Body of pancreas (tissue), 4 donors: ENCODE measurements around the gene HOXC10. TPM values are rescaled to one million over a fixed set of nuclear protein-coding genes. Genes with fewer than 3 reads are reported as not detected.

Experiments
- ATAC-seq: fragments of 150-250 bp; one replicate; pipeline ENCODE4 v1.9.1; 2016
- DNase-seq, 4 donors: peaks; one replicate each; pipeline ENCODE4 v3.0.0-alpha.2; 2019
- H3K27ac ChIP-seq, 4 donors: fragments of 200-600 bp; sonication (generic); 1 replicate in 3 of 4; 2 replicates in 1 of 4; pipeline versions ENCODE4 v1.5.1 to v1.6.1; 2016 to 2019; ENCODE audit warnings: mild to moderate bottlenecking in 1 of 4, mixed read lengths in 1 of 4, moderate library complexity in 1 of 4
- H3K27me3 ChIP-seq, 2 donors: fragments of 200-600 bp; sonication (generic); one replicate each; pipeline ENCODE4 v1.6.0; 2016; ENCODE audit warnings: mild to moderate bottlenecking in 1 of 2
- H3K36me3 ChIP-seq, 2 donors: fragments of 200-600 bp; sonication (generic); replicated peaks in 1 of 2; 2 replicates each; pipeline ENCODE4 v1.5.1; 2016; ENCODE audit warnings: low read depth in 2 of 2; ENCODE audit not compliant: insufficient read depth in 1 of 2
- H3K4me1 ChIP-seq: fragments of 200-600 bp; sonication (generic); one replicate; pipeline ENCODE4 v1.6.0; 2016
- H3K4me3 ChIP-seq, 2 donors: fragments of 200-600 bp; sonication (generic); 1 replicate in 1 of 2; 2 replicates in 1 of 2; pipeline ENCODE4 v1.5.1; 2016 to 2019
- H3K9me3 ChIP-seq, 3 donors: fragments of 200-600 bp; sonication (generic); 1 replicate in 2 of 3; 2 replicates in 1 of 3; pipeline ENCODE4 v1.5.1; 2016
- POLR2A ChIP-seq, 3 donors: fragments of 450-650 bp; IDR thresholded peaks; one replicate each; pipeline ENCODE4 v1.6.1; 2016; ENCODE audit warnings: antibody characterized with exemption in 3 of 3, mild to moderate bottlenecking in 2 of 3
- WGBS, 2 donors: methylation state at CpG; one replicate each; pipeline ENCODE4 v1.1.5; 2017; 5-methylcytosine and 5-hydroxymethylcytosine counted together
- intact Hi-C: fragments of 100-400 bp; cut with DNase I; formaldehyde crosslinking; loops from one replicate; pipeline ENCODE4 v1.15.1; 2023
- total RNA-seq, 2 donors: library from RNA; depleted of rRNA; stranded (reverse); fragments of >200 nt; gene quantifications; one replicate each; pipeline ENCODE4 v1.1.0, GENCODE V29; 2016
- TF ChIP-seq, protein P1 (sequence below), 7 experiments: fragments of 450-650 bp in 4 of 7; fragments of 200-600 bp in 3 of 7; sonication (generic) in 3 of 7; IDR thresholded peaks; one replicate each; pipeline ENCODE4 v1.5.1; 2016 to 2019; ENCODE audit warnings: antibody characterized with exemption in 7 of 7

The HOXC10 gene
- total RNA-seq, 2 donors from 2014 or later: not detected

DNA sequence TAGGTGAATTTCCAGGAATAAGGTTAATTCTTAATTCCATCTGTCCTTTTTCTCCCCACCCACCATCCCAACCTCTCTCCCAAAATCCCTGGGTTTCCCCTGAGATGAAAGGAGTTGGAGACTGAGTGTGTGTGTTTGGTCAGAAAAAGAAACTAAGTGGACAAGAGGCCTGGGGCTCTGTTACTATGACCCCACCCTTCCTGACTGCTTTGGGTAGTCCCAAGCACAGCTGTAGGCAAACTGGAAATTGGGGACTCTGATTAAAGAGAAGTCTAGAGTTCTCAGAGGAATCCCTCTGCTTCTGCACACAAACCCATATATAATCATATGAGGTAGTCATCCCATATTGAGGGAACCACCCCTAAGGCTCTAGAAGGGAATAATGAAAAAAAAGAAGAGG lies 37.2 kb upstream of the HOXC10 start:
- intact Hi-C loops: no loop called here
- H3K4me1 ChIP-seq: peaks cover 15% of the 10 kb centered on the region
- ATAC-seq (no peak), DNase-seq (no peak)
- TF ChIP-seq, protein P1, sequence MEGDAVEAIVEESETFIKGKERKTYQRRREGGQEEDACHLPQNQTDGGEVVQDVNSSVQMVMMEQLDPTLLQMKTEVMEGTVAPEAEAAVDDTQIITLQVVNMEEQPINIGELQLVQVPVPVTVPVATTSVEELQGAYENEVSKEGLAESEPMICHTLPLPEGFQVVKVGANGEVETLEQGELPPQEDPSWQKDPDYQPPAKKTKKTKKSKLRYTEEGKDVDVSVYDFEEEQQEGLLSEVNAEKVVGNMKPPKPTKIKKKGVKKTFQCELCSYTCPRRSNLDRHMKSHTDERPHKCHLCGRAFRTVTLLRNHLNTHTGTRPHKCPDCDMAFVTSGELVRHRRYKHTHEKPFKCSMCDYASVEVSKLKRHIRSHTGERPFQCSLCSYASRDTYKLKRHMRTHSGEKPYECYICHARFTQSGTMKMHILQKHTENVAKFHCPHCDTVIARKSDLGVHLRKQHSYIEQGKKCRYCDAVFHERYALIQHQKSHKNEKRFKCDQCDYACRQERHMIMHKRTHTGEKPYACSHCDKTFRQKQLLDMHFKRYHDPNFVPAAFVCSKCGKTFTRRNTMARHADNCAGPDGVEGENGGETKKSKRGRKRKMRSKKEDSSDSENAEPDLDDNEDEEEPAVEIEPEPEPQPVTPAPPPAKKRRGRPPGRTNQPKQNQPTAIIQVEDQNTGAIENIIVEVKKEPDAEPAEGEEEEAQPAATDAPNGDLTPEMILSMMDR (IDR thresholded peaks at IDR 0.05): no peak
- no peak for TF ChIP-seq POLR2A (IDR thresholded peaks at IDR 0.05)
- no peak overlapping the region for H3K4me3 ChIP-seq
- no peaks in the 10 kb centered on the region for H3K9me3 ChIP-seq
- H3K27me3 ChIP-seq: peaks cover 3 to 32% of the 10 kb centered on the region in 2 donors
- H3K27ac ChIP-seq: no peak overlapping the region
- no peaks in the 10 kb centered on the region for H3K36me3 ChIP-seq

DNA sequence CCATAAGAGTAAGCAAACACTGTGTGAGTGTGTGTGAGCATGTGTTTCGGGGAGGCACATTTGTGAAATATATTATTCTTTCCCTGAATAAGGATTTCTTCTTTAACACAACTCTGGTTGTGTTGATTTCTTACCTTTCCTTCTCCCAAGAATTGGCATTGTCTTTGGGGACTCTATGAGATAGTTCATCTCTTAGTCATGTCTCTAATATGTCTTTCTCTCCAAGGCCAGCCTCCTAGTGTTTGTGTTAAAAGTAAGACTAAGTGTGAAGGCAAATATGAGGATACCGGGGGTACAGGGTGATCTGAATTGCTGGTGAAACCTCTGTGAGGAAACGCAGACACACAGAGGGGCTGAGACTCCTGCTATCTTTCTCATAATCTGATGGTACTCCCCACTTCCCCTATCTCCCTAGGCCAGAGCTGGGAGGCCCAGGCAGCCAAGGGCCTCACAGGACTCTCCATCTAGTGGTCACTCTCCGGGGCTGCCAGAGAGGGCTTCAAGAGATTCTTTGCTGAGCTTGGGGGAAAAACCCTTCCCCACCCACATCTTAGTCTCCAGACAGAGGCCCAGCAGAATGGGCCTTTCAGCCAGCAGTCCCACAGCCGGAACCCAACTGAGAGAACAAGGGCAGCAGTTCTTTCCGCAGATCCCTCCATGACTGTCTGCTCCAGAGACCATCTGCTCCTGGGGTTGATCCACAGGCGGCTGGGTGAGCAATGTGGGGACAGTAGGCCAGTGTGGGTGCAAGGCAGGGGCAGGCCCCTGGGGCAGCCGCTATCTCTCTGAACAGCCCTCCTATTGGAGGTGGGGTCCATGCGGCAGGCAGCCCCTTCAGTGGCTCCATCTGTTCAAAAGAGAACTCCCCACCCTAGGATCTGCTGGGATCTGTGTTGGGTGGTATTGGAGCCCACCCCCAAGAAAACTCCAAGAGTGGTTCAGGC lies 36.0 kb upstream of the HOXC10 start:
- H3K36me3 ChIP-seq: no peaks in the 10 kb centered on the region
- H3K27ac ChIP-seq: no peak overlapping the region
- intact Hi-C loops: no loop called here
- H3K9me3 ChIP-seq: no peaks in the 10 kb centered on the region
- DNase-seq (no peak), ATAC-seq (no peak)
- 40% methylated on average over 5 to 9 of the region's 9 CpGs for WGBS, 2 donors
- TF ChIP-seq, protein P1 (IDR thresholded peaks at IDR 0.05): no peak
- TF ChIP-seq POLR2A (IDR thresholded peaks at IDR 0.05): no peak
- H3K4me1 ChIP-seq: peaks cover 20% of the 10 kb centered on the region
- no peak overlapping the region for H3K4me3 ChIP-seq
- H3K27me3 ChIP-seq: peaks cover 3 to 44% of the 10 kb centered on the region in 2 donors

DNA sequence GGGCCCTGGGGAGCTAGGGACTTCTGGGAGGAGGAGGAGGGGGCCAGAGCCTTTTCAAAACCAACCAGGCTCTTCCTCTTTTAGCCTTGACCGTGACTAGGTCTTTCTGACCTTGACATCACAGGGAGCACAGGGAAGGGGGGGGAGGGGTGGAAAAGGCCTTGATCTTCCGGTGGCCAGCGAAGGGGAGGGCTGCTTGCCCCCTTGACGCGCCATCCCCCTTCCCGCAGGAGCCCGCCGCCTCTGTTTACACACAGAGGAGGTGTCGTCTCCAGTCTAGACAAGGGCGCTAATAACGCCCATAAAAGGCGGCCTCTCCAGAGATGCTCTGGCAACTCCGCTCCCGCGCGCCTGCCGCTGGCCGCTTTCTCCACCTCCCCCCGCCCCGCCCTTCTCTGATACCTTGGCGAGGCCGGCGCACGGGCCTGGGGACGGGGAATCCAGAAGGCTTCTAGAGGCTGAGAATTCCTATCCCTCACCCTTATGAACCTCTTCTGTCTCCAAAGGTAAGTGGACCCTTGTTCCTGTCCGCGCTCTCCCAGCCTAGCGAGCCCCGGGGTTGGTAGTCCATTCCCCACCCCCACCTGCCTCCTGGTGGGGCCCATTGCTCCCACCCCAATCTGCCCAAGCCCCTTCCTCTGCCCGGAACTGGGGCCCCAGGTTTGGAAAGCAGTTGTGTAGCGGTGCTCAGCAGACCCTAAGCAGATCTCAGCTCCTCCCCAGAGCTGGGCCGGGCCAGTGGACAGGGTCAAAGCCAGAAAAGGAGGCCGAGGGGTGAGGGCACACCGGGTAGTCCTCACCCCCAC lies 35.1 kb upstream of the HOXC10 start:
- H3K36me3 ChIP-seq: no peaks in the 10 kb centered on the region
- ATAC-seq (no peak), DNase-seq (no peak)
- H3K27me3 ChIP-seq: peaks cover 3 to 53% of the 10 kb centered on the region in 2 donors
- WGBS, 2 donors: 3% methylated on average over 32 to 33 of the region's 34 CpGs
- H3K9me3 ChIP-seq: no peaks in the 10 kb centered on the region
- peaks cover 22% of the 10 kb centered on the region for H3K4me1 ChIP-seq
- no peak overlapping the region for H3K4me3 ChIP-seq
- H3K27ac ChIP-seq: no peak overlapping the region
- TF ChIP-seq, protein P1 (IDR thresholded peaks at IDR 0.05): no peak
- TF ChIP-seq POLR2A (IDR thresholded peaks at IDR 0.05): no peak
- intact Hi-C loops: no loop called here

DNA sequence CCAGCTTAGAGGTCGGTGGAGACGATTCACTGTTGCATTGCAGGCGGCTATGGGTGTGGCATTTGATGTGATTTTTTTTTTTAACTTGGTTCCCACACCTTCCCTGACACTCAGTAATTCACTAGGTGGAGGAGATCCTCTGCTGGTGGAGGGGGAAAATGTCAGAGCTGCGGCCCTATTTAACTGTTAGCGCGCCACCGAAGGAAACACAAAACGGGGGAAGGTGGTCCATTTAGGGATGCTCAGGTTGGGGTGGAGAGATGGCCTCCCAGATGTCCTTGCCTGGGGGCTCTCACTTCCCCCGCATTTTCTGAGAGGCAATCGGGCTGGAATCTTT lies 34.5 kb upstream of the HOXC10 start:
- Histone ChIP-seq H3K4me1 (peaks cover 24% of the 10 kb centered on the region), H3K27ac (no peak overlapping the region), H3K9me3 (no peaks in the 10 kb centered on the region), H3K36me3 (no peaks in the 10 kb centered on the region), H3K4me3 (no peak overlapping the region), H3K27me3 (peaks cover 3 to 59% of the 10 kb centered on the region in 2 donors)
- no peak for ATAC-seq
- no peak for DNase-seq
- intact Hi-C loops: no loop called here
- TF ChIP-seq, protein P1 (IDR thresholded peaks at IDR 0.05): no peak
- no peak for TF ChIP-seq POLR2A (IDR thresholded peaks at IDR 0.05)
- WGBS, 2 donors: 2 to 5% methylated on average over 10 of the region's 10 CpGs
